CD14-positive monocyte (primary cell): ENCODE data around the gene OPN4. TPM values are rescaled to one million over a fixed set of nuclear protein-coding genes. Genes with fewer than 3 reads are reported as not detected.

Experiments used
- DNase-seq, 3 donors: peaks; one replicate each; pipeline ENCODE4 v3.0.0-alpha.2; 2011 to 2022
- H2AFZ ChIP-seq: 2 replicates; pipeline ENCODE4 v1.6.0; 2012; ENCODE audit warnings: mild to moderate bottlenecking, low read depth, low read length, inconsistent platforms; ENCODE audit not compliant: insufficient read depth, poor library complexity, severe bottlenecking
- H3K27ac ChIP-seq, 2 donors: 1 replicate in 1 of 2; 2 replicates in 1 of 2; pipeline ENCODE4 v1.5.1; 2012 to 2013; ENCODE audit warnings: low read length in 2 of 2, control low read depth in 1 of 2, inconsistent platforms in 1 of 2, low read depth in 1 of 2, mild to moderate bottlenecking in 1 of 2
- H3K27me3 ChIP-seq, 2 donors: one replicate each; pipeline versions ENCODE4 v1.6.0 to v1.6.1; 2011 to 2013; ENCODE audit warnings: low read length in 2 of 2; ENCODE audit not compliant: control insufficient read depth in 2 of 2, insufficient read depth in 2 of 2
- H3K36me3 ChIP-seq, 2 donors: replicated peaks in 1 of 2; 1 replicate in 1 of 2; 2 replicates in 1 of 2; pipeline versions ENCODE4 v1.5.1 to v1.6.1; 2012 to 2013; ENCODE audit warnings: low read length in 2 of 2, control low read depth in 1 of 2, inconsistent platforms in 1 of 2, mild to moderate bottlenecking in 1 of 2; ENCODE audit not compliant: insufficient read depth in 2 of 2, control insufficient read depth in 1 of 2
- H3K4me1 ChIP-seq, 2 donors: 1 replicate in 1 of 2; 2 replicates in 1 of 2; pipeline versions ENCODE4 v1.5.1 to v1.6.1; 2012 to 2013; ENCODE audit warnings: low read length in 2 of 2, control low read depth in 1 of 2, inconsistent platforms in 1 of 2, mild to moderate bottlenecking in 1 of 2, moderate library complexity in 1 of 2; ENCODE audit not compliant: insufficient read depth in 2 of 2, control insufficient read depth in 1 of 2
- H3K4me2 ChIP-seq: replicated peaks from 2 replicates; pipeline ENCODE3; 2012; ENCODE audit warnings: low read length, moderate library complexity, mild to moderate bottlenecking; ENCODE audit not compliant: poor library complexity, severe bottlenecking; ENCODE audit errors: extremely low read depth
- H3K4me3 ChIP-seq, 3 experiments: fragments of 200-600 bp in 1 of 3; sonication (generic) in 1 of 3; replicated peaks in 1 of 3; 1 replicate in 2 of 3; 2 replicates in 1 of 3; pipeline ENCODE4 v1.5.1; 2011 to 2013; ENCODE audit warnings: low read length in 3 of 3, mild to moderate bottlenecking in 3 of 3, control low read depth in 2 of 3, low read depth in 2 of 3, inconsistent platforms in 1 of 3, moderate library complexity in 1 of 3
- H3K79me2 ChIP-seq: 2 replicates; pipeline ENCODE4 v1.6.0; 2012; ENCODE audit warnings: mild to moderate bottlenecking, control low read depth, inconsistent platforms, low read length, moderate library complexity; ENCODE audit not compliant: insufficient read depth
- H3K9ac ChIP-seq: 2 replicates; pipeline ENCODE4 v1.6.0; 2017; ENCODE audit warnings: low read length, mild to moderate bottlenecking; ENCODE audit not compliant: insufficient read depth, poor library complexity, severe bottlenecking
- H3K9me3 ChIP-seq, 2 donors: replicated peaks in 1 of 2; 1 replicate in 1 of 2; 2 replicates in 1 of 2; pipeline versions ENCODE4 v1.5.1 to v1.6.1; 2012 to 2013; ENCODE audit warnings: low read length in 2 of 2, control low read depth in 1 of 2; ENCODE audit not compliant: control insufficient read depth in 1 of 2, insufficient read depth in 1 of 2
- H4K20me1 ChIP-seq: 2 replicates; pipeline ENCODE4 v1.6.0; 2012; ENCODE audit warnings: mild to moderate bottlenecking, low read length, control low read depth, moderate library complexity; ENCODE audit not compliant: insufficient read depth
- H3K27ac Mint-ChIP-seq, 7 donors: one replicate each; pipeline ENCODE4 v1.8.0; 2020; ENCODE audit warnings: mild to moderate bottlenecking in 7 of 7, mixed read lengths in 7 of 7, moderate library complexity in 6 of 7, inconsistent platforms in 2 of 7
- H3K27me3 Mint-ChIP-seq, 3 donors: one replicate each; pipeline ENCODE4 v1.8.0; 2021 to 2022; ENCODE audit warnings: low read depth in 3 of 3, mild to moderate bottlenecking in 3 of 3, mixed read lengths in 3 of 3, moderate library complexity in 3 of 3, inconsistent platforms in 1 of 3
- H3K36me3 Mint-ChIP-seq, 2 donors: one replicate each; pipeline ENCODE4 v1.8.0; 2020; ENCODE audit warnings: mixed read lengths in 2 of 2, inconsistent platforms in 1 of 2, mild to moderate bottlenecking in 1 of 2
- H3K4me1 Mint-ChIP-seq: one replicate; pipeline ENCODE4 v1.8.0; 2020; ENCODE audit warnings: mild to moderate bottlenecking, mixed read lengths
- H3K4me3 Mint-ChIP-seq, 2 donors: one replicate each; pipeline ENCODE4 v1.8.0; 2020; ENCODE audit warnings: mild to moderate bottlenecking in 2 of 2, mixed read lengths in 2 of 2, moderate library complexity in 1 of 2
- H3K9me3 Mint-ChIP-seq, 7 donors: one replicate each; pipeline ENCODE4 v1.8.0; 2020 to 2022; ENCODE audit warnings: mixed read lengths in 7 of 7, mild to moderate bottlenecking in 6 of 7, moderate library complexity in 6 of 7, inconsistent platforms in 2 of 7
- CTCF ChIP-seq: fragments of 200-600 bp; IDR thresholded peaks from one replicate; pipeline ENCODE4 v1.8.0; 2022; ENCODE audit warnings: antibody characterized with exemption, mild to moderate bottlenecking
- WGBS: methylation state at CpG from one replicate; pipeline ENCODE4 v1.1.5; 2013; ENCODE audit warnings: missing lambda C conversion rate; ENCODE audit not compliant: insufficient coverage; 5-methylcytosine and 5-hydroxymethylcytosine counted together
- intact Hi-C, 2 donors: fragments of 100-400 bp; cut with micrococcal nuclease; formaldehyde crosslinking; loops; one replicate each; pipeline versions ENCODE4 v1.15.0 to v1.15.1; 2023
- polyA plus RNA-seq, 3 donors: library from polyadenylated mRNA; depleted of rRNA in 1 of 3; unstranded in 2 of 3; stranded (reverse) in 1 of 3; fragments of 300-500 nt in 2 of 3; fragments of >200 nt in 1 of 3; fragmentation: Illumina TruSeq in 2 of 3; gene quantifications; 1 replicate in 2 of 3; 2 replicates in 1 of 3; pipeline ENCODE4 v1.2.3, GENCODE V29; 2012 to 2021

OPN4 gene
- polyA plus RNA-seq, 3 donors = not detected

- intact Hi-C loops = no loop called here
- no peak for TF ChIP-seq CTCF
- no peaks in the 10 kb centered on the region for H3K9me3 ChIP-seq
- Mint-ChIP-seq H3K27me3 (peaks cover 3 to 7% (median 3%) of the 10 kb centered on the region in 3 donors), H3K36me3 (no peaks in the 10 kb centered on the region), H3K4me1 (peaks cover 2% of the 10 kb centered on the region), H3K4me3 (no peak overlapping the region), H3K27ac (no peak overlapping the region), H3K9me3 (peaks cover 0 to 1% (median 0%) of the 10 kb centered on the region in 7 donors)
- no peak overlapping the region for H2AFZ ChIP-seq
- 74% methylated on average over 9 of the region's 11 CpGs for WGBS
- H3K27ac ChIP-seq = no peak overlapping the region
- no peak overlapping the region for H3K4me3 ChIP-seq
- no peaks in the 10 kb centered on the region for H3K4me1 ChIP-seq
- H3K4me2 ChIP-seq = no peak overlapping the region
- no peaks in the 10 kb centered on the region for H3K36me3 ChIP-seq
- H4K20me1 ChIP-seq = no peaks in the 10 kb centered on the region
- H3K79me2 ChIP-seq = no peaks in the 10 kb centered on the region
- no peaks in the 10 kb centered on the region for H3K27me3 ChIP-seq
- no peak for DNase-seq
- H3K9ac ChIP-seq = no peak overlapping the region
These were observed 19.7 kb downstream of the OPN4 start for GRCh38 chr10:86673827-86674581.

DNA sequence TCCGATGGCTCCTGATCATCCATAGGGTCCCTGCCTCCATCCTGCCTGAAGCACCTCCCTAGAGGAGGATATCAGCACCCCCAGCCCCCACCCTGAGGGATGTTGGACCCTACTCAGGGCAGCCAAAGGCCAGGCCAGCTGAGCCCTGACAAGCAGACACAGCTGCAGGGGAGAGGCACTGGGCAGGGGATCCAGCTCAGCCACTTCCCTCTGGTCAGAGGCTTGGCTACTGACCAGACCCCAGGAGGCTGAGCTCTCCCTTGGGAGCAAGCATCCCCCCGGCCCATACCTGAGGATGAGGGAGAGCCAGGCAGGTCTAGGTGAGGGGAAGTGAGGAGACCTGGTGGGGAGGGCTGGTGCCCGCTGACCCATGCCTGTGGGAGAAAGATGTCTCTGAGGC, 20.6 kb downstream of the OPN4 start:
- TF ChIP-seq CTCF = no peak
- no peak overlapping the region for H2AFZ ChIP-seq
- intact Hi-C loops = no loop called here
- H3K4me3 Mint-ChIP-seq = no peak overlapping the region
- H3K4me1 Mint-ChIP-seq = peaks cover 4% of the 10 kb centered on the region
- H3K79me2 ChIP-seq = no peaks in the 10 kb centered on the region
- H3K4me2 ChIP-seq = no peak overlapping the region
- no peaks in the 10 kb centered on the region for H4K20me1 ChIP-seq
- no peaks in the 10 kb centered on the region for H3K36me3 ChIP-seq
- no peaks in the 10 kb centered on the region for H3K9me3 ChIP-seq
- no peaks in the 10 kb centered on the region for H3K27me3 ChIP-seq
- no peak overlapping the region for H3K27ac ChIP-seq
- H3K4me3 ChIP-seq = no peak overlapping the region
- no peaks in the 10 kb centered on the region for H3K4me1 ChIP-seq
- H3K27ac Mint-ChIP-seq = no peak overlapping the region
- H3K27me3 Mint-ChIP-seq = peaks cover 3 to 6% (median 3%) of the 10 kb centered on the region in 3 donors
- no peak overlapping the region for H3K9ac ChIP-seq
- DNase-seq = no peak
- 100% methylated on average over 1 of the region's 3 CpGs for WGBS
- H3K9me3 Mint-ChIP-seq = peaks cover 0 to 3% (median 0%) of the 10 kb centered on the region in 7 donors
- no peaks in the 10 kb centered on the region for H3K36me3 Mint-ChIP-seq
